GM12891 (cell line): ENCODE results near the gene ELFN1.

Experiments used
- POLR2A ChIP-seq: IDR thresholded peaks from 2 replicates; pipeline ENCODE4 v1.6.1; 2011; ENCODE audit warnings: low read depth, low read length, control low read depth
- POLR2AphosphoS5 ChIP-seq: IDR thresholded peaks from 2 replicates; pipeline ENCODE4 v1.6.1; 2011; ENCODE audit warnings: low read depth, low read length, control low read depth
- SPI1 ChIP-seq: IDR thresholded peaks from 2 replicates; pipeline ENCODE4 v1.6.1; 2011; ENCODE audit warnings: low read depth, low read length, control low read depth

GRCh38 chr7:1662101-1662500, 8.0 kb upstream of the ELFN1 start:
- TF ChIP-seq POLR2AphosphoS5 (no peak), POLR2A (no peak), SPI1 (no peak)
